GM21423 (cell line): ENCODE results near the gene CYP2R1.
A peak's percentile ranks its signal among the peaks of the same experiment; 100 is the strongest.
"Not testable (repeated sequence)": the region's sequence is repeated elsewhere in the genome, so short reads cannot be mapped to it uniquely, and the experiment has no call there.

Experiments used
- ATAC-seq: cut with Tn5 transposase; IDR thresholded peaks from one replicate; pipeline ENCODE4 v1.9.1; 2021; ENCODE audit warnings: mild to moderate bottlenecking, moderate library complexity; ENCODE audit not compliant: unreplicated experiment

CYP2R1 gene

GRCh38 chr11:14892577-14892976 lies 546 bp upstream of the CYP2R1 start:
- no peak for ATAC-seq

GRCh38 chr11:14891143-14892035 lies 642 bp downstream of the CYP2R1 start:
- peak; percentile 41 for ATAC-seq

- ATAC-seq: no peak
Observed at GRCh38 chr11:14886513-14886912, 5.5 kb downstream of the CYP2R1 start.

GRCh38 chr11:14884667-14885273 lies 7.3 kb downstream of the CYP2R1 start:
- no peak for ATAC-seq

GRCh38 chr11:14883683-14884082 lies 8.3 kb downstream of the CYP2R1 start:
- ATAC-seq: not testable (repeated sequence)

- no peak for ATAC-seq
Observed at GRCh38 chr11:14882196-14882595, 9.8 kb downstream of the CYP2R1 start.

- no peak for ATAC-seq
Observed at GRCh38 chr11:14881576-14882193, 10.3 kb downstream of the CYP2R1 start.

GRCh38 chr11:14875163-14875562 lies 16.9 kb downstream of the CYP2R1 start:
- ATAC-seq: no peak

GRCh38 chr11:14873632-14874031 lies 18.4 kb downstream of the CYP2R1 start:
- no peak for ATAC-seq

GRCh38 chr11:14872032-14872431 lies 20.0 kb downstream of the CYP2R1 start:
- ATAC-seq: no peak

- ATAC-seq: not testable (repeated sequence)
Observed at GRCh38 chr11:14863775-14864174, 28.3 kb downstream of the CYP2R1 start.

GRCh38 chr11:14861680-14862079 lies 30.4 kb downstream of the CYP2R1 start:
- no peak for ATAC-seq

GRCh38 chr11:14860511-14860910 lies 31.5 kb downstream of the CYP2R1 start:
- no peak for ATAC-seq

GRCh38 chr11:14858404-14858803 lies 33.6 kb downstream of the CYP2R1 start:
- ATAC-seq: no peak

GRCh38 chr11:14857621-14858020 lies 34.4 kb downstream of the CYP2R1 start:
- ATAC-seq: no peak

- ATAC-seq: no peak
Observed at GRCh38 chr11:14855890-14856289, 36.1 kb downstream of the CYP2R1 start.

- ATAC-seq: no peak
Observed at GRCh38 chr11:14854057-14854456, 38.0 kb downstream of the CYP2R1 start.

GRCh38 chr11:14852571-14853177 lies 39.4 kb downstream of the CYP2R1 start:
- no peak for ATAC-seq

GRCh38 chr11:14842002-14842401 lies 50.0 kb downstream of the CYP2R1 start:
- ATAC-seq: no peak

- no peak for ATAC-seq
Observed at GRCh38 chr11:14835496-14836492, 56.2 kb downstream of the CYP2R1 start.
